ENCODE measurements around the gene DPCD.
A peak's percentile ranks its signal among the peaks of the same experiment; 100 is the strongest.

The DPCD gene

GRCh38 chr10:101588879-101589278 is 758 bp downstream of the DPCD start:
- no peak for DNase-seq

- peak; percentile 70 to 84 for DNase-seq
Measured at GRCh38 chr10:101593331-101593730, 5.2 kb downstream of the DPCD start.

GRCh38 chr10:101595591-101596433 is 7.7 kb downstream of the DPCD start:
- no peak for DNase-seq

GRCh38 chr10:101597091-101597900 is 9.2 kb downstream of the DPCD start:
- no peak for DNase-seq

GRCh38 chr10:101601541-101601940 is 13.4 kb downstream of the DPCD start:
- no peak for DNase-seq

- DNase-seq = peak; percentile 54 to 72
Measured at GRCh38 chr10:101602761-101603398, 14.8 kb downstream of the DPCD start.

- no peak for DNase-seq
Measured at GRCh38 chr10:101607124-101607523, 19.0 kb downstream of the DPCD start.

- DNase-seq = no peak
Measured at GRCh38 chr10:101609481-101609880, 21.4 kb downstream of the DPCD start.

- no peak for DNase-seq
Measured at GRCh38 chr10:101611096-101611905, 23.2 kb downstream of the DPCD start.

- DNase-seq = no peak
Measured at GRCh38 chr10:101612086-101612485, 24.0 kb downstream of the DPCD start.

- DNase-seq = no peak
Measured at GRCh38 chr10:101612872-101613271, 24.8 kb downstream of the DPCD start.

- no peak for DNase-seq
Measured at GRCh38 chr10:101613646-101614045, 25.5 kb downstream of the DPCD start.

- DNase-seq = no peak
Measured at GRCh38 chr10:101614663-101615524, 26.8 kb downstream of the DPCD start.

GRCh38 chr10:101615525-101616116 is 27.5 kb downstream of the DPCD start:
- no peak for DNase-seq

GRCh38 chr10:101616415-101617101 is 28.4 kb downstream of the DPCD start:
- DNase-seq = no peak

- peak; percentile 25 to 28 for DNase-seq
Measured at GRCh38 chr10:101617102-101617823, 29.1 kb downstream of the DPCD start.

GRCh38 chr10:101617824-101618568 is 29.9 kb downstream of the DPCD start:
- no peak for DNase-seq

GRCh38 chr10:101618871-101619270 is 30.8 kb downstream of the DPCD start:
- DNase-seq = no peak

GRCh38 chr10:101619983-101620382 is 31.9 kb downstream of the DPCD start:
- no peak for DNase-seq

Data from inflammatory macrophage (primary cell).